ENCODE data around the gene CCDC184. TPM values are rescaled to one million over a fixed set of nuclear protein-coding genes. Genes with fewer than 3 reads are reported as not detected.

Gene CCDC184
- polyA plus RNA-seq, 2 of the 4 experiments (the other 2 are of a cell fraction) = 1.5 to 2.7 TPM

GRCh38 chr12:48157018-48157888, 26.2 kb upstream of the CCDC184 start, which contains the start of gene ASB8 (continued):
- TF ChIP-seq PBX3 (IDR thresholded peaks at IDR 0.05) (no peak), TFCP2L1 (CRISPR knock-in tag; IDR thresholded peaks at IDR 0.05) (no peak), CHD2 (IDR thresholded peaks at IDR 0.05; ENCODE audit: low read length, partially characterized antibody) (peak; percentile 58), KDM5A (IDR thresholded peaks at IDR 0.05) (no peak), POLR2AphosphoS2 (conservative IDR thresholded peaks at IDR 0.05; ENCODE audit: low read length) (no peak), ESRRA (IDR thresholded peaks at IDR 0.05; ENCODE audit: borderline replicate concordance, low read length) (no peak), NFE2L2 (conservative IDR thresholded peaks at IDR 0.05; ENCODE audit: low read length) (no peak), PHF8 (IDR thresholded peaks at IDR 0.05; ENCODE audit: borderline replicate concordance, low read depth) (no peak; the same call in 1 of the 2 replicates), FOSB (CRISPR knock-in tag; IDR thresholded peaks at IDR 0.05) (no peak)

- Histone ChIP-seq H3K4me1 (peaks cover 8% of the 10 kb centered on the region; the same call in 1 of the 3 replicates), H3K4me2 (peak overlapping the region; percentile 70), H3K9me3 (no peaks in the 10 kb centered on the region), H3K27ac (peak overlapping the region; percentile 70 to 87), H3K4me3 (peak overlapping the region; percentile 82)
- 63% methylated on average over 3 of the region's 3 CpGs for WGBS (ENCODE audit: missing lambda C conversion rate)
- FAIRE-seq (no peak), DNase-seq (ENCODE audit: low read depth in 1 of 2, low spot score in 1 of 2) (no peak), ATAC-seq (no peak)
- TF ChIP-seq POLR2AphosphoS2 (conservative IDR thresholded peaks at IDR 0.05; ENCODE audit: low read length) = no peak
- TF ChIP-seq GATA3 (IDR thresholded peaks at IDR 0.05; ENCODE audit: borderline replicate concordance) = no peak
- no peak for TF ChIP-seq NFE2L2 (conservative IDR thresholded peaks at IDR 0.05; ENCODE audit: low read length)
- TF ChIP-seq EHMT2 (IDR thresholded peaks at IDR 0.05; ENCODE audit: low read depth) = peak; percentile 61; the same call in 1 of the 2 replicates
- TF ChIP-seq FOSL2 (IDR thresholded peaks at IDR 0.05) = no peak
- TF ChIP-seq FOSL2 (CRISPR knock-in tag; IDR thresholded peaks at IDR 0.05) = peak; percentile 26; the same call in 1 of the 2 replicates
- TF ChIP-seq RARB (CRISPR knock-in tag; IDR thresholded peaks at IDR 0.05) = no peak
- TF ChIP-seq USF2 (IDR thresholded peaks at IDR 0.05) = no peak
- CTCF ChIA-PET = interaction anchor here (0.6 to 2.5 kb wide), 14 partner anchors 11 to 471 kb away, joined by 3 to 11 read pairs (median 3); no protein-coding TSS in a partner anchor
- POLR2A ChIA-PET = interaction anchor here (0.6 to 3.1 kb wide), 9 partner anchors 10 to 257 kb away, joined by 3 to 24 read pairs (median 4); partner anchors contain the start of genes PFKM, SENP1 and VDR
Measured at GRCh38 chr12:48157889-48158370, 25.5 kb upstream of the CCDC184 start.

GRCh38 chr12:48160046-48160445, 23.4 kb upstream of the CCDC184 start:
- no peak for FAIRE-seq
- no peak for DNase-seq (ENCODE audit: low read depth in 1 of 2, low spot score in 1 of 2)
- TF ChIP-seq ESRRA (IDR thresholded peaks at IDR 0.05; ENCODE audit: borderline replicate concordance, low read length) (no peak), KDM1A (IDR thresholded peaks at IDR 0.05; ENCODE audit: low read depth) (no peak), EHF (CRISPR knock-in tag; IDR thresholded peaks at IDR 0.05) (no peak), SMC3 (IDR thresholded peaks at IDR 0.05) (no peak), NPAS2 (CRISPR knock-in tag; IDR thresholded peaks at IDR 0.05; ENCODE audit: borderline replicate concordance) (no peak), RFX5 (IDR thresholded peaks at IDR 0.05) (no peak), EHMT2 (IDR thresholded peaks at IDR 0.05; ENCODE audit: low read depth) (no peak), RARB (CRISPR knock-in tag; IDR thresholded peaks at IDR 0.05) (no peak), CHD2 (IDR thresholded peaks at IDR 0.05; ENCODE audit: low read length, partially characterized antibody) (no peak), HOXB5 (CRISPR knock-in tag; IDR thresholded peaks at IDR 0.05) (no peak), CTCF (IDR thresholded peaks at IDR 0.05) (no peak), USF2 (IDR thresholded peaks at IDR 0.05) (no peak), SREBF2 (IDR thresholded peaks at IDR 0.05) (no peak), ATOH8 (CRISPR knock-in tag; IDR thresholded peaks at IDR 0.05; ENCODE audit: low read depth) (no peak), ZNF302 (CRISPR knock-in tag; IDR thresholded peaks at IDR 0.05) (no peak)
- H3K4me2 ChIP-seq = no peak overlapping the region
- no peak overlapping the region for H3K4me3 ChIP-seq
- WGBS (ENCODE audit: missing lambda C conversion rate) = 83% methylated on average over 5 of the region's 5 CpGs
- POLR2A ChIA-PET = no interaction called here
- peaks cover 8% of the 10 kb centered on the region; the same call in 1 of the 3 replicates for H3K4me1 ChIP-seq
- no peak overlapping the region for H3K27ac ChIP-seq
- CTCF ChIA-PET = interaction anchor here (0.7 to 1.8 kb wide), 4 partner anchors 11 to 436 kb away, joined by 3 to 7 read pairs (median 5); no protein-coding TSS in a partner anchor
- no peaks in the 10 kb centered on the region for H3K9me3 ChIP-seq
- ATAC-seq = no peak
